Mesenchymal stem cell (in vitro differentiated cells and primary cell): ENCODE measurements around the gene MBP.

Experiments
- DNase-seq: peaks from one replicate; pipeline ENCODE4 v3.0.0-alpha.2; 2013
- H2AFZ ChIP-seq: one replicate; pipeline ENCODE4 v1.6.1; 2013; ENCODE audit warnings: low read depth, mild to moderate bottlenecking, control low read depth, inconsistent platforms, low read length, moderate library complexity
- H2AK5ac ChIP-seq: 2 replicates; pipeline ENCODE4 v1.6.1; 2013; ENCODE audit warnings: low read length, moderate library complexity, mild to moderate bottlenecking, inconsistent platforms; ENCODE audit not compliant: severe bottlenecking
- H2BK120ac ChIP-seq: one replicate; pipeline ENCODE4 v1.6.1; 2013; ENCODE audit warnings: low read depth, mild to moderate bottlenecking, inconsistent platforms, low read length, moderate library complexity
- H2BK12ac ChIP-seq, 2 experiments: one replicate each; pipeline ENCODE4 v1.6.1; 2013; ENCODE audit warnings: inconsistent platforms in 2 of 2, low read length in 2 of 2, mild to moderate bottlenecking in 2 of 2, moderate library complexity in 2 of 2, control low read depth in 1 of 2
- H2BK15ac ChIP-seq: one replicate; pipeline ENCODE4 v1.6.1; 2013; ENCODE audit warnings: mild to moderate bottlenecking, low read depth, inconsistent platforms; ENCODE audit not compliant: poor library complexity, severe bottlenecking
- H2BK5ac ChIP-seq: 2 replicates; pipeline ENCODE4 v1.6.1; 2013; ENCODE audit warnings: low read depth, mild to moderate bottlenecking, low read length, control low read depth, inconsistent platforms; ENCODE audit not compliant: poor library complexity, severe bottlenecking
- H3K14ac ChIP-seq, 2 experiments: one replicate each; pipeline ENCODE4 v1.6.1; 2013; ENCODE audit warnings: inconsistent platforms in 2 of 2, low read length in 2 of 2, control low read depth in 1 of 2, mild to moderate bottlenecking in 1 of 2, moderate library complexity in 1 of 2
- H3K18ac ChIP-seq, 2 experiments: one replicate each; pipeline ENCODE4 v1.6.1; 2013; ENCODE audit warnings: inconsistent platforms in 2 of 2, low read length in 2 of 2, control low read depth in 1 of 2, low read depth in 1 of 2, mild to moderate bottlenecking in 1 of 2
- H3K23ac ChIP-seq, 2 experiments: one replicate each; pipeline ENCODE4 v1.6.1; 2013; ENCODE audit warnings: inconsistent platforms in 2 of 2, low read length in 2 of 2, mild to moderate bottlenecking in 2 of 2, moderate library complexity in 2 of 2, control low read depth in 1 of 2
- H3K27ac ChIP-seq: 2 replicates; pipeline ENCODE4 v1.5.1; 2013; ENCODE audit warnings: mild to moderate bottlenecking, moderate library complexity, low read length, control low read depth, inconsistent platforms; ENCODE audit not compliant: poor library complexity, severe bottlenecking
- H3K27me3 ChIP-seq, 2 experiments: 2 replicates each; pipeline versions ENCODE4 v1.6.1 to v1.7.0; 2013; ENCODE audit warnings: low read length in 2 of 2, mild to moderate bottlenecking in 2 of 2, moderate library complexity in 2 of 2, control low read depth in 1 of 2, inconsistent platforms in 1 of 2; ENCODE audit not compliant: control insufficient read depth in 1 of 2, insufficient read depth in 1 of 2
- H3K36me3 ChIP-seq, 2 experiments: 2 replicates each; pipeline versions ENCODE4 v1.6.1 to v1.7.0; 2013; ENCODE audit warnings: low read length in 2 of 2, control low read depth in 1 of 2, inconsistent platforms in 1 of 2, low read depth in 1 of 2, mild to moderate bottlenecking in 1 of 2; ENCODE audit not compliant: insufficient read depth in 2 of 2, control insufficient read depth in 1 of 2
- H3K4ac ChIP-seq, 2 experiments: one replicate each; pipeline ENCODE4 v1.6.1; 2013; ENCODE audit warnings: inconsistent platforms in 2 of 2, low read length in 2 of 2, mild to moderate bottlenecking in 2 of 2, moderate library complexity in 2 of 2, control low read depth in 1 of 2, low read depth in 1 of 2
- H3K4me1 ChIP-seq: 2 replicates; pipeline ENCODE4 v1.6.1; 2013; ENCODE audit warnings: low read depth, low read length, control low read depth; ENCODE audit not compliant: control insufficient read depth, insufficient read depth
- H3K4me2 ChIP-seq: 2 replicates; pipeline ENCODE4 v1.6.1; 2013; ENCODE audit warnings: low read length, mild to moderate bottlenecking, inconsistent platforms; ENCODE audit not compliant: poor library complexity, severe bottlenecking
- H3K4me3 ChIP-seq, 2 experiments: 2 replicates each; pipeline versions ENCODE4 v1.5.1 to v1.7.0; 2013; ENCODE audit warnings: low read length in 2 of 2, mild to moderate bottlenecking in 2 of 2, control low read depth in 1 of 2, low read depth in 1 of 2; ENCODE audit not compliant: insufficient read depth in 1 of 2
- H3K79me1 ChIP-seq: replicated peaks from 2 replicates; pipeline ENCODE4 v1.6.1; 2013; ENCODE audit warnings: mild to moderate bottlenecking, control low read depth, low read length, inconsistent platforms; ENCODE audit not compliant: poor library complexity, severe bottlenecking
- H3K9ac ChIP-seq: 2 replicates; pipeline ENCODE4 v1.7.0; 2013; ENCODE audit warnings: mild to moderate bottlenecking, low read length, moderate library complexity
- H3K9me3 ChIP-seq: 2 replicates; pipeline ENCODE4 v1.7.0; 2013; ENCODE audit warnings: mild to moderate bottlenecking, low read length; ENCODE audit not compliant: control insufficient read depth
- H4K8ac ChIP-seq: one replicate; pipeline ENCODE4 v1.6.1; 2013; ENCODE audit warnings: inconsistent platforms, mild to moderate bottlenecking, low read length, moderate library complexity
- H4K91ac ChIP-seq: one replicate; pipeline ENCODE4 v1.6.1; 2013; ENCODE audit warnings: mild to moderate bottlenecking, low read length, inconsistent platforms
- WGBS: methylation state at CpG from one replicate; pipeline ENCODE4 v1.1.7; 2013; ENCODE audit warnings: mixed read lengths; 5-methylcytosine and 5-hydroxymethylcytosine counted together

Gene MBP

DNA sequence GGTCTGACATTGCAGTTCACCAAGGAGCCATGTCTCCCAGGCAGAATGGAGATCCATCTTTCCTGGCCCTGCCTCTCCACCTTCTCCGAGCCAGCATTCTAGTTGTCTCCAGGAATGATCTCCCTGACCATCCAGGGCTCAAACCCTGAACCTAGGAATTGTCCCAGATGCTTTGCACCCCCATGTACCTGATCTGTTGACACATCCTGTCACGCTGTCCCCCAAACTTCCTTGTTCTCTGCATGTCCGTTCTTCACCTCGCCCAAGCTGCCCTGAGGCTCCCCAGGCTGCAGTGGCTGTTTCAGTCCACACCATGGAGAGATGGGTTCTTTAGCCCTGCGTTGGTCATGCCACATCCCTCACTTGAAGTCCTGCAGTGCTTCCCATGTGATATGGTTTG lies 7.0 kb upstream of the MBP start:
- no peaks in the 10 kb centered on the region for H3K79me1 ChIP-seq
- 96% methylated on average over 5 of the region's 5 CpGs for WGBS
- no peak overlapping the region for H3K18ac ChIP-seq
- H2AFZ ChIP-seq: no peak overlapping the region
- no peaks in the 10 kb centered on the region for H3K27me3 ChIP-seq
- no peak overlapping the region for H2BK12ac ChIP-seq
- no peak overlapping the region for H3K27ac ChIP-seq
- no peak overlapping the region for H3K4me3 ChIP-seq
- H2BK120ac ChIP-seq: no peak overlapping the region
- H3K4me1 ChIP-seq: peaks cover 5% of the 10 kb centered on the region
- H2BK5ac ChIP-seq: no peak overlapping the region
- no peak for DNase-seq
- H3K9ac ChIP-seq: no peak overlapping the region
- no peak overlapping the region for H4K91ac ChIP-seq
- H3K9me3 ChIP-seq: peaks cover 10% of the 10 kb centered on the region
- H3K4me2 ChIP-seq: no peak overlapping the region
- no peak overlapping the region for H2AK5ac ChIP-seq
- no peaks in the 10 kb centered on the region for H3K36me3 ChIP-seq
- no peak overlapping the region for H4K8ac ChIP-seq
- no peak overlapping the region for H3K23ac ChIP-seq
- H3K14ac ChIP-seq: peak overlapping the region in 1 of 2 experiments; percentile 71
- H3K4ac ChIP-seq: no peak overlapping the region
- H2BK15ac ChIP-seq: no peak overlapping the region

DNA sequence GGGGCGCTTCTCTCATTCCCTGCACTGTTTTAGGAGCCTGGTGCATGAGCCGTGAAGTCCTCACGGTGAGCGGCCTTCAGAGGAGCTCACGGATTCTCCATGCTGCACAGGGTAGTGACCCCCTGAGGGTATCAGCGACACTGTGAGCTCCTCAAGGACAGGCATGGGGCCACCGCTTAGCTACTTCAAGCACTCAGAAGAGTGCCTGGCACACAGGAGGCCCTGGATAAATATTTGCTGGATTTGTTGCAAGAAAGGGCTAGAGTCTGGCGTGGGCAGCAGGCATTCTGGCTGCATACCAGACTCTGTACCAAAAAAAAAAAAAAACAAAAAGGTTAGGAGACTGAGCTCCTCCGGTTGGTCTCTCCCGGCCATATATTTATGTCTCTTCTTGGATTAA lies 5.7 kb upstream of the MBP start:
- no peak overlapping the region for H3K4ac ChIP-seq
- H3K4me3 ChIP-seq: no peak overlapping the region
- no peak overlapping the region for H2BK15ac ChIP-seq
- no peak overlapping the region for H4K91ac ChIP-seq
- no peak overlapping the region for H4K8ac ChIP-seq
- H3K18ac ChIP-seq: no peak overlapping the region
- H3K79me1 ChIP-seq: no peaks in the 10 kb centered on the region
- H3K27ac ChIP-seq: no peak overlapping the region
- H3K4me2 ChIP-seq: no peak overlapping the region
- WGBS: 86% methylated on average over 8 of the region's 10 CpGs
- no peak for DNase-seq
- H2BK12ac ChIP-seq: no peak overlapping the region
- no peak overlapping the region for H2AK5ac ChIP-seq
- H2AFZ ChIP-seq: no peak overlapping the region
- no peak overlapping the region for H3K9ac ChIP-seq
- no peak overlapping the region for H3K23ac ChIP-seq
- H3K36me3 ChIP-seq: no peaks in the 10 kb centered on the region
- H3K4me1 ChIP-seq: peaks cover 5% of the 10 kb centered on the region
- H2BK5ac ChIP-seq: no peak overlapping the region
- H3K9me3 ChIP-seq: peaks cover 4% of the 10 kb centered on the region
- no peak overlapping the region for H2BK120ac ChIP-seq
- H3K27me3 ChIP-seq: no peaks in the 10 kb centered on the region
- peak overlapping the region in 1 of 2 experiments; percentile 58 for H3K14ac ChIP-seq

DNA sequence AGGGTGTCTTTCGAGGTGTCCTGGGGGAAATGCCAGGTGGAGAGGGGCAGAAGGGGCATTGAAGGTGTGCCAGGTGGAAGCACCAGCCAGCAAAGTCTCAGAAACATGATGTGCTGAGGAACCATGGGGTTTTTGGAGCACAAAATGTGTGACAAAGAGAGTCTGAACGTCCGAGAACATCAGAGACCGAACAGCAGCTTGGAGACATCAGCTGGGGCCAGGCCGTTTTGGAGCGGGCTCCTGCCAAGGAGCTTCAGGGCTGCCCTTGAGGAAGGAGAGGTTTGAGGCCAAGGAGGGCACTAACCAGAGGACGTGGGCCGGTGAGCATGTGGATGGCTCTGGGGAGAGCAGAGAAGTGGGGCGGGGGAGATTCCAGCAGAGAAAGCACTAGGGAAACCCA lies 5.3 kb upstream of the MBP start:
- Histone ChIP-seq H2BK120ac (no peak overlapping the region), H2AK5ac (no peak overlapping the region), H3K9me3 (no peaks in the 10 kb centered on the region), H3K4me1 (peaks cover 9% of the 10 kb centered on the region), H2BK5ac (no peak overlapping the region), H4K8ac (no peak overlapping the region), H4K91ac (no peak overlapping the region), H2BK15ac (no peak overlapping the region), H3K36me3 (no peaks in the 10 kb centered on the region), H3K27me3 (no peaks in the 10 kb centered on the region), H3K14ac (no peak overlapping the region), H3K4me3 (no peak overlapping the region), H3K4me2 (no peak overlapping the region), H3K18ac (no peak overlapping the region), H3K9ac (no peak overlapping the region), H3K27ac (no peak overlapping the region), H2BK12ac (no peak overlapping the region), H3K23ac (no peak overlapping the region), H3K79me1 (no peaks in the 10 kb centered on the region), H2AFZ (no peak overlapping the region), H3K4ac (no peak overlapping the region)
- no peak for DNase-seq
- WGBS: 88% methylated on average over 9 of the region's 9 CpGs

DNA sequence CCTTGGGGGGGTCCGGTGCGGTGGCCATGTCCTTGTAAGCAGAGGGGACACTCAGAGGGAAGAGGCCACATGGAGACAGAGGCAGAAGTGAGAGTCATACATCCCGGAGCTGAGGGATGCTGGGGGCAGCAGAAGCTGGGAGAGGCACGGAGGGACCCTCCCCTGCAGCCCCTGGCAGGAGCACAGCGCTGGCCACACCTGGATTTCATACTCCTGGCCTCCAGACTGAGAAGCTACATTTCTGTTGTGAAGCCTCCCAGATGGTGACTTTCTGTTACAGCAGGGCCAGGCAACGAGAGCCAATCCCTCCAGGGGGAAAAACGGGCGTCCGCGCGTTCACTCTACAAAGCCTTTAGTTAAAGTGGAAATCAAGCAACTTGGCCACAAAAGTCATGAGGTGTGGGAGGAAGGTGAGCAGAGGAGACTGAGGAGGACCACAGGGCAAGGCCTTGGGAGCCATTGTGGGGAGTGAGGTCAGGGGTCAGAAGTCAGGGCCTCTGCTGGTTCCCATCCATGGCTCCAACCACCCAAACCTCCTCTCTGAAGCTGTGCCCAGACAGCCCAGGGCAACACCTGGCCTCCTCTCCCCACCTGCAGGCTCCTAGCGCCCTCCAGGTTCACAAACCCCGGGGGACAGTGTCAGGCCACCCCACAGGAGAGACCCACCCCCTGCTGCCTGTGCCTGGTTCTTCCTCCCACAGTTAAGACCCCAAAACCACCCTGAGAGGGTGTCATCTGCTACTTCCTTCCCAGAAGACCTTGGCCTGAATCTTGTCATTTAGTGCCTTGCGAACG lies 4.5 kb upstream of the MBP start:
- no peaks in the 10 kb centered on the region for H3K27me3 ChIP-seq
- H3K18ac ChIP-seq: no peak overlapping the region
- H2AK5ac ChIP-seq: no peak overlapping the region
- H3K14ac ChIP-seq: no peak overlapping the region
- no peak overlapping the region for H2BK120ac ChIP-seq
- no peak overlapping the region for H3K9ac ChIP-seq
- H3K4ac ChIP-seq: no peak overlapping the region
- H3K27ac ChIP-seq: no peak overlapping the region
- H3K4me1 ChIP-seq: peaks cover 10% of the 10 kb centered on the region
- H3K9me3 ChIP-seq: no peaks in the 10 kb centered on the region
- no peak overlapping the region for H3K23ac ChIP-seq
- DNase-seq: no peak
- no peak overlapping the region for H4K91ac ChIP-seq
- no peak overlapping the region for H3K4me3 ChIP-seq
- H2BK15ac ChIP-seq: no peak overlapping the region
- no peak overlapping the region for H2BK5ac ChIP-seq
- H3K36me3 ChIP-seq: no peaks in the 10 kb centered on the region
- no peaks in the 10 kb centered on the region for H3K79me1 ChIP-seq
- WGBS: 90% methylated on average over 15 of the region's 15 CpGs
- H3K4me2 ChIP-seq: no peak overlapping the region
- H2BK12ac ChIP-seq: no peak overlapping the region
- H2AFZ ChIP-seq: no peak overlapping the region
- no peak overlapping the region for H4K8ac ChIP-seq
